ENCODE measurements around the gene MAPK8IP1.

The MAPK8IP1 gene

DNA sequence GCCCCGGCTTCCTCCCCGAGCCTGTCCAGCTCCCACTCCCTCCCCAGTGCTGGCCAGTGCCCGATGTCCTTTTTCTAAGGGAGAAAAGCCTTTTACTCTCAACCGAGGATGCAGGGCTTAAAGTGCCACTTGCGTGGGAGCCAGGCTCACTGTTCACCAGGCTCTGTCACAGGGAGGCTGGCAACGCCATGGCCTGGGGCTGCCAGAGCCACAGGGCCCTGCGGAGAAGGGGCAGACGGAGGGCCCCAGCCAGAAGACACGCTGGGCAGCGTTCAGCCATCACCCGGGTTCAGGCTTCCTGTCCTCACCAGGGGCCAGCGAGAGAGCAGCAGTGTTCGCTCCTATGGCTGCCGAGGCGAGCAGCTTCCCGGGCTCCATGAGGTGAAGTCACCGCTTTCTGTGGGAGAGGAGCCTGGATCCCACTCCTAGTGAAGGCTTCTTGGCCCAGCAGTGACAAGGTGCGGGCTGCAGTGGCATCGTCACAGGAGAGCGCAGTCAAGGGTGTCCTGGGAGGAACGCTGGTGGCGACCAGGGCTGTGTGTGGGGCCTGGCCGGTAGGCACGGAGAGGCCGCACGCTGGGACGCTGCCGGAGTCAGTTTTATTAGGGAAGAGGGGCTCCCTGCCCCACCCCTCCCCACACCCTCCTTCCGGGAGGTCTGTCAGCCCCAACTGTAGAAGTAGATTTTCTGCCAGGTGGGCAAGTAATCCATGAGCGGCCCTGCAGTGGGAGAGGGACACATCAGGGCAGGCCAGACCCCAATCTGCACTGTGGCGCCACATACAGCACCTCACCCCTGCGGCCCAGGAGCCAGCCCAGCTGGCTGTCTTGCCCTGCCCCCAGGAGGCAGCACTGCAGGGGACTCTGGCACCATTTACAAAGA is 24.4 kb downstream of the MAPK8IP1 start:
- no peak for DNase-seq

DNA sequence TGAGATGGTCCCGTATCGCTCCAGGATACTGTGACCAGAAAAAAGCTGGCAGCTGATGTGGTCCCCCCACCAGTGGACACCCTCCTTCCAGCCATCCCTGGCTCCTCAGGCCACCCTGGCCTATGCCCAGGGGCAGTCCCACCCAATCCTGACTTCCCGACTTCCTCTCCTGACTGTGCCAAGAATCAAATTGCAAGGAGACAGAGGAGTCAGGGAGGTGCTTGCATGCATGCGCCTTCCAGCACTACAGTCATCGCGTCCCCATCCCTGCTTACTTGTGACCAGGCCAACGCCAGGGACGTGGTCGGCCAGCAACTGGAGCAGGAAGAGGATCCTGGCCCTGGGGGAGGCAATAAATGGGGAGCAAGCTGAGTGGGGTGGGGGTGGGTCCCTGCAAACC is 25.2 kb downstream of the MAPK8IP1 start:
- no peak for DNase-seq

DNA sequence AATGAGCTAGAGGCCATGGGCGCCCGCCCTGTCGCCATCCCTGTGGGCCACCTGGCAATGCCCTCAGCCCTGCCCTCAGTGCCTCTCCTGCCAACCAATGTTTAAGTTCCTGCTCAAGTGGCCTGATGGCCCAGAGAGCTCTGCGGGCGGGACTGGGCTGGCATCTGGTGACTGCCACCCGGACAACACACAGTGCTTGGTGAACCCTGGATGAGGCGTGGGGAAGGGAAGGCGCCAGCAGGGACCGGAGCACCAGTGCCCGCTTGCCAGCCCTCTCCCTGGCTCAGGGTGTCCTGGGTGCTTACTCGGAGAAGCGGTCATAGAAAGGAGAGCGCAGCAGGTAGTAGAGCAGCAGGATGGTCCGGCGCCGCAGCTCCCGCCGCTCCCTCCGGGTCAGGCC is 28.1 kb downstream of the MAPK8IP1 start:
- no peak for DNase-seq

DNA sequence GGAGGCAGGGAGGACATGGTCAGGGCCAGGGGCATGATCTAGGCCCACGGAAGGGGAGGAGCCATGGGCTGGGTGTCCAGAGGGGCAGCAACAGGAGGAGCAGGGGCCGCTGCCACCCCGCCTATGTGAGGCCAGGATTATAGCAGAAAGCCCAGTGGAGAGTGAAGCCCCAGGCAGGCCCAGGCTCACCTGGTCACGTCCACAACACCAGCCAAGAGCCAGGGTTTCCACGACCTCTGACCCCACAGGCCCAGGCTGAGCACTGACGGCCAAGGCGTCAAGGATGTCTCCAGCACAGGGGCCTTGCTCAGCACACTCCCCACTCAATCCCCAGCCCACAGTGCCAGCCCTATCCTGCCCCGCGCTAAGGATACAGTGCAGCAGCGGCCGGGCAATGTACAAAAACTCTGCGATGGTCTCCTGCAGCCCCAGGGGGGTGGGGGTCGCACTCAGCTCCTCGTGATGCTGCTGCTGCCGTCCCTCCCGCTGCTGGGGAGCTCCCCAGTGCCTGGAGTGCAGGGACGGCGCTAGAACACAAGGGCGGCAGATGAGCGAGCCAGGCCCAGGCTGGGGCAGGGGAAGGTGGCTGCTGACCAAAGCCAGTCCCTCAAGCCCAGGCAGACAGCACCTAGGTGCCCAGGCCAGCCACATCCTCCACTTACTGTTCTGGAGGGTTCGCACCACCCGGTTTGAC is 28.6 kb downstream of the MAPK8IP1 start:
- DNase-seq: no peak

DNA sequence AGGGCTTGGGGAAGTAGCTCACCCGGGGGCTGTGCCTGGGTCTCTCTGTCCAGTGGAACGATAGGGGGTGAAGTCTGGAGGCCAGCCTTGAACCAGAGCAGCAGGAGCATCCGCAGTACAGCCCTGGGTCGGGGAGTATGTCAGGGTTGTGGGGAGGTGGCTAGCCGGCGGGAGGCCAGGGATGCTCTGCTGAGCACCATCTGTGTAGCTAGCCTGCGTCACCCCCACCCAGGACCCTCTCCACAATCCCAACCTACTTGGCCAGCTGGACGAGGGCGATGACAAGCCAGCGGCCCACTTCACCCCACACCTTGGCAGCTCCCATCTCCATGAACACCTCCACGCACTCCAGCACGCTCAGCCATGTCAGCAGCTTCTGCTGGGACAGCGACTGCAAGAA is 30.0 kb downstream of the MAPK8IP1 start:
- no peak for DNase-seq

DNA sequence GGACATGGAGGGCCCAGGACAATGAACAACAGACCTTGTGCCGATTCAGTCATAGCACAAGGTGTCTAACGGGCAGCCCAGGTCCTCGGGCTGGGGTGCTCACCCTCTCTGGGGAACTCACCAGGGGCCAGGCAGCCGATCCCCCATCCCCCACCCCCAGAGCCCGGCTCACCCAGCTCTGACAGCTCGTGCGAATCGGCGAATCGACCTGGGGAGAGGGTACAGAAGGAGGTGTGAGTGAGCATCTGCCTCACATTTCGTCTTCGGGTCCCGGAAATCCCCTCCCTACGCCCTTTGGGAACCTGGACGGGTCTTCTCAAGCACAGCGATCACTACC is 31.8 kb downstream of the MAPK8IP1 start:
- DNase-seq: no peak

DNA sequence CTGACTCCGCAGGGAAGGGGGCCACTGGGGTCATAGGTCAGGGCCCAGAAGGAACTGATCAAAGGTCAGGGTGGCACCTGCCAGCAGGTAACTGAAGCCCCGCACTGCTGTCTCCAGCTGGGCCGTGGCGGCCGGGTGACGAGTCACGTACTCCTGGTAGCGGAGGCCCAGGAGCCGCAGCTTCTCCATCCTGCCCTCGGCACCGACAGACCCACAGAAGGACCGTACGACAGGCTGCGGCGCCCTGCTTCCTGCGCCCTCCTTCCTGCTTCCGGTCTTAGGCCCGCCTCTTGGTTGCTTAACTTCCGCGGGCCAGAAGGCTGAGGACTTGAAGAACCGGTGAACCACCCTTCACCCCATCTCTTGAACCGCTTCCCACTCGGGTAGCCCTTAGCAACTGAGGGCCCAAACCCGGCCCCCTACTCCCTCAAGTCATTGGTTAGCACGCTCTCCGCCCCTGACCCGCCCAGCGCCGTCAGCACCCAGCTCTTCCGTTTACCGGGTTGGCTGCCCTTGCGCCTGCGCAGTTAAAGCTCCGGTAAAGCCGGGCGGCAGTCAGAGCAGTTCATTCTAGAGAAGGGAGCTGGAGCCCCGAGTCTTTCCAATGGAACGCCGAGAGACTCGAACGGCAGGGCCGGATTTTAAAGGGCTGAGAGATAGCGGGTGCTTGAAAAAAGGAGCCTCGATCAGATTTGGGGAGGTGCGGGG is 32.3 kb downstream of the MAPK8IP1 start, which contains the start of gene PEX16:
Gene PEX16 (minus strand): TSS at position 255 of the 708 bp plus-strand sequence. CDS start 66 bp downstream, at position 189.
- peak; percentile 90 for DNase-seq

DNA sequence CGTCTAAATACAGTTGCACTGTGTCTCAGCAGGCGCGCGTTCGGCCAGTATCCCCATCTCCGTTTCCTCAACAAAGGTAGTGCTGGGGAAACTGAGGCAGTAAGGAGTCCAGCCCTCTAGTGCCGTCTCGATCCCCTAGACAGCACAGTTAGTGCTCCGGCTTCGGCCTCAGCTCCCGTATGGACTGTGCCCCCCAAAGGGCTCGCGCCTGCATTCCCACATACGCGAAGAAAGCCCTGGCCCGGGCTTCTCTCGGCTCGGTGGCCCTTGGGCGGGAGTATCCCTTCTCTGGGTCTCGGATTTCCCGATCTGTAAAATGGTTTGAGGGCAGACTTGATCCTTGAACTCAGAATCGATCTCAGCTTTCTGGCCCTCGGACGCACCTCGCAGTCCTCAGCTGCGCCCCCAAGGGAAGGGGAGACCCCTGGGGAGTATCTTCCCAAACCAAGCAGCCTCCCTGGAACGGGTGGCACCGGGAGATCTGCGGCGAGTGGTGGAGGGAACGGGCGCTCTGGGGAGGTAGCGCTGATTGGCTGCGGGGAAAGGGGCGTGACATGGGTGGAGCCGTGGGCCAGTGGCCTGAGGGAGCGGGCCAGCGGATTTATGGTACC is 33.0 kb downstream of the MAPK8IP1 start:
- peak; percentile 42 for DNase-seq

DNA sequence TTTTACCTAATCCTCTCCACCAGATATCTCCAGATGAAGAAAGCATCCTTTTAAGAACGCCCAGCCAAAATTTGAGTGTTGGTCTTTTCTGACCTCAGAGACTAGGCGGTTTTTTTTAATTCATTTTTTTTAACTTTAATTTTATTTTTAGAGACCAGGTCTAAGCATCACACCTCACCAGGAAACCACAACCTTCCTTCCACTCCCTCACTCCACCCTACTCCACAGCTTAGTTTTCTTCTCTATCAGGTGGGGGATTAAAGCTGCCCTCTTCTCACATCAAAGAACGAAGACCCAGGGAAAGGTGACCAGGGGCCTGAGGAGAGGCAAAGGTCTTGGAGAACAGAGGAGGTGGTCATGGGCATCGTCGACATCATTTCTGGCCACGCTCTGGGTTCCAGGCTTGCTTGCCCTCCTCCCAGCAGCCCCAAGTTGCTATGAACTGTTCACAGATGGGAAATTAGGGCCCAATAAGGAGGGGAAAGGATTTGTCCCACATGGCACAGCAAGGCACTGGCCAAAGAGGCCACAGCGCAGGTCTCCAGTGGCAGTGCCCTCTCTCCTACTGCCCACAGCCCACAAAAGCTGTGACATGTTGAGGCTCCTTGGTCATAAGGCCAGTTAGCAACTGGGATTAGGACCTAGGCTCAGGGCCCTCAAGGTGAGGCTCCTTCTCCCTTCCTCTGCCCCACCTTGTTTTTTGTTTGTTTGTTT is 33.7 kb downstream of the MAPK8IP1 start:
- DNase-seq: no peak

DNA sequence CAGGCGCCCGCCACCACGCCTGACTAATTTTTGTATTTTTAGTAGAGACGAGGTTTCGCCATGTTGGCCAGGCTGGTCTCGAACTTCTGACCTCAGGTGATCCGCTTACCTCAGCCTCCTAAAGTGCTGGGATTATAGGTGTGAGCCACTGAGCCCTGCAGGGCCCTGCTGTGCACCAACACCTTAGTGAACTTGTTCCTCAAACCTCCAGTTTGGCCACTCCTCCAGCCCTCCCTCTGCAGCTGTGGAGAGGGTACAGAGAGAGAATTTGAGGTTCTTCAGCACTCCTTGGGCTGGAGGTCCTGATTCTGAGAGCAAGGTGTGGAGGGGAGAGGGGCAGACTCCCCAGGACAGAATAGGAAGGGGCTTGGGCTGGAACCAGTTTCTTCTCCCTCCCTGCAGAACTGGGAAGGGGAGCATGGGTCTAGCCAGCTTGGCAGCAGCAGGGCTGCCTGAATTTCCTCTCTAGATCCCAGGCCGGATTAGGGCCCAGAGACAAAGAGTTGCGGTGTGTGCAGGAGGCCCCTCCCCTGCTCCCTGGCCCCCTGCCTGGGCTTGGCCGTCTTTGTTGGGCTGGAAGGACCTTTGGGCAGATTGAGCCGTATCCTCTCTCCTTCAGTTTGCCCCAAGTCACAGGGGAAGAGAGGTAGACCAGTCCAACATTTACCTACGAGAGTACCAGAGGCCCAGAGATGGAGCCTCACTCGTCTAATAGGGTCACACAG is 34.5 kb downstream of the MAPK8IP1 start:
- DNase-seq: no peak

DNA sequence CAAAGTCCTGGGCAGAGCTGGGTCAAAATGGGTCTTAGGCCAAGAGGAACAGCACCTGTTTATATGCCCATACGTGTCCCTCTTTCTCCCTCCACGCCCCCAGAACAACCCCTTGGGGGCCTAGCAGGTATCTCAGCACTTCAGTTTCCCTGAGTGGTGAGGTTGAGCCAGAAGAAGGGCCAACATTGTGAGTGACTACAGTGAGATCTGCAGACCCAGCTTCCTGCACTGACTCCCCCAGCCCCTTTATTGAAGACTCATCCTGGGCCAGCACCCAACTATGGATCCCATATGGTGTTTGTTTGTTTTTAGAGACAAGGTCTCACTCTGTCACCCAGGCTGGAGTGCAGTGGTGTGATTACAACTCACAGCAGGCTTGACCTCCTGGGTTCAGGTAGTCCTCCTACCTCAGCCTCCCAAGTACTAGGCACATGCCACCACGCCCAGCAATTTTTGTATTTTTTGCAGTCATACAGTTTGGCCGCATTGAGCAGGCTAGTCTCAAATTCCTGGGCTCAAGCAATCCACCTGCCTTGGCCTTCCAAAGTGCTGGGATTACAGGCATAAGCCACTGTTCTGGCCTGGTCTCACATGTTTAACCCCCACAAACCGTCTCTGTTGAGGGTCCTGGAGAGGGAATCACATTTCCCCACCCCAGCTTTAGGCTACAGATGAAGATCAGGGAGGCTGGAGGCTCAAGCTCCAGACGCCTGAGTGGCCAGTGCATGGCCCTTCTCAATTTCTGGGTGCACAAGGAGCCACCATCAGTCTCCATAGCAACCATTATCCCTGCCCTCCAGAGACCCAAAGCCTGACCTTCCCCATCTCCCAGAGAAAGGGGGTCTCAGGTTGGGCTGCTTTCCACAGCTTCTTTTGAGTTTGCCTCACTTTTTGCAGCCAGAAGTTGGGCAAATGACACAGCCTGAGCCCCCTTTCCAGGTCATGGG is 35.4 kb downstream of the MAPK8IP1 start:
- DNase-seq: no peak

DNA sequence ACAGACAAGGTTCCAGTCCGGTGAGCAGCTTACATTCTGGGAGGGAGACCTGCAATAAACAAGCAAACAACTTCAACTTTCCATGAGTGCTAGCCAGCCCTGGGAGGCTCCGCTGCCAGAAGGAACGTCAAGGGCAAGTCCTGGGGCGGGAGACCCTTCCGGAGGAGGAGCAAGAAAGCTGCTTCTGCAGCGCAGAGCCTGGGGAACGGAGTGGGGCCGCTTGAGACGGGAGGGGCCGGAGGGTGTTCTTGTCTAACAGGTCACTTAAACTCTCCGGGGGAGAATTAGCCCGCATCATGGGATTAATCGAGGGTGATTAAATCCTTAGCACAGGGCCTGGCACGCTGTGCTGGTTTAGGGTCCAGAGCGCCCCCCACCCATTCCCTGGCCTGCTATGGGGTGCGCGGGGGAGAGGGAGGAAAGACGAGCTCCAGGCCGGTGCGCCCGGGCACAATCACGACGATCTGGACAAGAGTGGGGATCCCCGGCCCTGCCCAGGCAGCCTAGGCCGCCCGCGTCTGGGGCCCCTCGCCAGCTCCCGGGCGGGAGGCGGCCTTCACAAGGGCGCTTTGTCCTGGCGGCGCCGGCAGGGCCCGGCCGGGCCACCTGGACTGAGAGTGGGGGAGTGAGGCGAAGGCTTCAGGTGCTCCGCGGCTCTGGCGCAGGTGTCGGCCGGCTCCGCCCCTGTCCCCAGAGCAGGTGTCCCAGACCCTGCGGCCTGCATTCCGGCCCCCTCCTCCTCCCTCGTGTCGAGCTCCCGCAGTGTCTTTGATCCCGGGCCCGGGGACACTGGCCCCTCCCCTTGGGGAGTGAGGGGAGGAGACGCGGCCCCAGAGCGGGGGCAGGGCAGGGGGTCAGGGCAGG is 36.3 kb downstream of the MAPK8IP1 start:
- no peak for DNase-seq

DNA sequence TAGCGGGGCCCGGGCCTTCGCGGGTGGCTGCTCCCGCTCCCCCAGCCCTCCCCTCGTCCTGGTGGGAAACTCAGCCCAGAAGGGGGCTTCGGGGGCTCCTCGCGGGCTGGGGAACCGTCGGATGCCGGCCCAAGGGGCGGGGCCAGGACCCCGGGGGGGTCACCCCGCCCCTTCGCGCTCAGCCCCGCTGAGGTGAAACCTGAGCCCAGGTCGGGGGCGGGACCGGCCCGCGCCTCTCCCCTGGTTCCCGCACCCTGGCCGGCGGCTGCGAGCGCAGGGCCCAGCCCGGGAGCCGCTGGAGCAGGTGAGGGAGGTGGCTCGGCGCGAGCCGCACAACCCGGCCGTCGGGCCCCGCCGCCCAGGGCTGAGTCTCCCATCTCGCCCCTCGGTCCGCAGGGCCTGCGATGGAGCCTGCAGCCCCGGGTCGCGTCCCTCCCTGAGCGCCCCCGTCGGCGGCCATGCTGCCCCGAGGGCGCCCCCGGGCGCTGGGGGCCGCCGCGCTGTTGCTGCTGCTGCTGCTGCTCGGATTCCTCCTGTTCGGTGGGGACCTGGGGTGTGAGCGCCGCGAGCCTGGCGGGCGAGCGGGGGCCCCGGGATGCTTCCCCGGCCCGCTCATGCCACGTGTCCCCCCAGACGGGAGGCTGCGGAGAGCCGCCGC is 37.1 kb downstream of the MAPK8IP1 start, which contains the start of gene LARGE2:
Gene LARGE2 (plus strand): TSS at position 232 of the 658 bp plus-strand sequence. CDS start 227 bp downstream, at position 459.
- DNase-seq: no peak

DNA sequence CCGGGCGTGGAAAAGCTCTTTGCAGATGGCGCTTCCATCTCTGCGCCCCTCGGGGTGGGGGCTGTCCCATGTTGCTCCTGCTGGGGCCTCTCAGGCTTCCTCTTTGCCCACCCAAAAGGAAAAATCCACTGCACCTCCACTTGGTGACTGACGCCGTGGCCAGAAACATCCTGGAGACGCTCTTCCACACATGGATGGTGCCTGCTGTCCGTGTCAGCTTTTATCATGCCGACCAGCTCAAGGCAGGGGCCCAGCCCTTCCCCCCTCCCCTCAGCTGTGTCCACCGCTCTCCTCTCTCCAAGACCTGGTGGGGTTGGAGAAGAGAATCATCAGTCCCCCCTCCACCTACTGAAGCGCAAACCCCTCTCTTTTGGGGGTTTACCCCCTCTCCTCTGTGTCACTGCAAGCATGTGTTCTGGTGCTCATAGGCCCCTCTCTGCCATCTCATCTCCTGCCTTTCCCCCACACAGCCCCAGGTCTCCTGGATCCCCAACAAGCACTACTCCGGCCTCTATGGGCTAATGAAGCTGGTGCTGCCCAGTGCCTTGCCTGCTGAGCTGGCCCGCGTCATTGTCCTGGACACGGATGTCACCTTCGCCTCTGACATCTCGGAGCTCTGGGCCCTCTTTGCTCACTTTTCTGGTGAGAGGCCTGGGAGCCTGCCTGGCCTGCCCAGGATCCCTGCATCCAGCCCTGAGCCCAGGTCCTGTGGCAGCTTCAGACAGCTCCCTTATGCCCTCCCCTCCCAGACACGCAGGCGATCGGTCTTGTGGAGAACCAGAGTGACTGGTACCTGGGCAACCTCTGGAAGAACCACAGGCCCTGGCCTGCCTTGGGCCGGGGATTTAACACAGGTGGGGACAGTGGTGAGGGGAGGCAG is 38.8 kb downstream of the MAPK8IP1 start:
- DNase-seq: no peak

DNA sequence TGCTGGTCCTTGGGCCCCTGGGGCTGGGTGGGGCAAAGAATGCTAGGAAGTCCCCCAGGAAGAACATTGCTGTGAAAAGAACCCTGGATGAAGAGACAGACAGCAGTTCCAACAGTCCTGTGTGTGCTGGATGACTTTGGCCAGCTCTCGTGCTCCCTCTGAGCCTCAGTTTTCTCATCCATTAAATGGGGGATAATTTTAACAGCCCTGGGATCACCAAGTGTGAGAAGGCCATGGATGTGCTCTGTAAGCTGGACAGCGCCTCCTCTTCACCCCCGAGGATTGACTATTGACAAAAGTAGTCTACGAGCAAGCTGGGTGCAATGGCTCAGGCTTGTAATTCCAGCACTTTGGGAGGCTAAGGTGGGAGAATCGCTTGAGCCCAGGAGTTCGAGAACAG is 39.5 kb downstream of the MAPK8IP1 start:
- no peak for DNase-seq

DNA sequence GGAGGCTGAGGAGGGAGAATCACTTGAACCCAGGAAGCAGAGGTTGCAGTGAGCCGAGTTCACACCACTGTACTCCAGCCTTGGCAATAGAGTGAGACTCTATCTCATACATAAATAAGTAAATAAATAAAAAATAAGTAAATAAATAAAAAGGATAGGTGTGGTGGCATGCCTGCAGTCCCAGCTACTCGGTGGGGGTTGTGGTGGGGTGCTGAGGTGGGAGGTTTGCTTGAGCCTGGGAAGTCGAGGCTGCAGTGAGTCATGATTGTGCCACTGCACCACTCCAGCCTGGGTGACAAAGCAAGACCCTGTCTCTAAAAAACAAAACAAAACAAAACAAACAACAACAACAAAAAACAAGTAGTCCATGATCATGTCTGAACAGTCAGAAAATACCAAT is 40.1 kb downstream of the MAPK8IP1 start:
- DNase-seq: no peak

DNA sequence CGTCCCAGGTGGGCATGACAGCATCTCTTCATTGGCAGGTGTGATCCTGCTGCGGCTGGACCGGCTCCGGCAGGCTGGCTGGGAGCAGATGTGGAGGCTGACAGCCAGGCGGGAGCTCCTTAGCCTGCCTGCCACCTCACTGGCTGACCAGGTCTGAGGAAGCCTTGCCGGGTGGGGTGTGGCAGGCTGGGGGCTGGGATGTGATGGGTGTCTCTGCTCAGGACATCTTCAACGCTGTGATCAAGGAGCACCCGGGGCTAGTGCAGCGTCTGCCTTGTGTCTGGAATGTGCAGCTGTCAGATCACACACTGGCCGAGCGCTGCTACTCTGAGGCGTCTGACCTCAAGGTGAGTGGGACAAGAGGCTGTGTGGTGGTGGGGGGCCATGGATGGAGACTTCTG is 40.5 kb downstream of the MAPK8IP1 start:
- no peak for DNase-seq

Data from effector CD8-positive, alpha-beta T cell (primary cell).